HK-2 (cell line): Measurements from ENCODE around the gene GM2A.

Source experiments
- DNase-seq: peaks from one replicate; pipeline ENCODE4 v3.0.0-alpha.2; 2018; ENCODE audit not compliant: unreplicated experiment

GM2A gene

GRCh38 chr5:151252762-151253604 lies at the start of gene GM2A:
TSS of gene GM2A (plus strand) at chr5:151253185. CDS start at chr5:151253217, 32 bp downstream.
- peak; percentile 96 for DNase-seq

- DNase-seq: no peak
Observed at GRCh38 chr5:151204051-151204450, 48.9 kb upstream of the GM2A start.

GRCh38 chr5:151205411-151205810 lies 47.6 kb upstream of the GM2A start:
- no peak for DNase-seq

GRCh38 chr5:151208481-151208914 lies 44.5 kb upstream of the GM2A start:
- no peak for DNase-seq

- no peak for DNase-seq
Observed at GRCh38 chr5:151212406-151212798, 40.6 kb upstream of the GM2A start.

GRCh38 chr5:151213803-151214613 lies 39.0 kb upstream of the GM2A start:
- no peak for DNase-seq

GRCh38 chr5:151214614-151215545 lies 38.1 kb upstream of the GM2A start:
- no peak for DNase-seq

GRCh38 chr5:151215546-151215880 lies 37.5 kb upstream of the GM2A start:
- DNase-seq: no peak

- no peak for DNase-seq
Observed at GRCh38 chr5:151216781-151217180, 36.2 kb upstream of the GM2A start.

- DNase-seq: no peak
Observed at GRCh38 chr5:151218177-151218576, 34.8 kb upstream of the GM2A start.

- DNase-seq: no peak
Observed at GRCh38 chr5:151219138-151219537, 33.8 kb upstream of the GM2A start.

GRCh38 chr5:151219789-151220188 lies 33.2 kb upstream of the GM2A start:
- no peak for DNase-seq

GRCh38 chr5:151221574-151221973 lies 31.4 kb upstream of the GM2A start:
- no peak for DNase-seq

- DNase-seq: no peak
Observed at GRCh38 chr5:151222054-151222789, 30.8 kb upstream of the GM2A start.

GRCh38 chr5:151222790-151223446 lies 30.1 kb upstream of the GM2A start:
- DNase-seq: no peak

GRCh38 chr5:151223447-151224264 lies 29.3 kb upstream of the GM2A start, which contains the start of gene CCDC69:
TSS of gene CCDC69 (minus strand) at chr5:151224092. CDS start at chr5:151223970, 122 bp downstream.
- peak; percentile 46 for DNase-seq

- DNase-seq: no peak
Observed at GRCh38 chr5:151224372-151224771, 28.6 kb upstream of the GM2A start.

- no peak for DNase-seq
Observed at GRCh38 chr5:151225071-151225470, 27.9 kb upstream of the GM2A start.

- DNase-seq: no peak
Observed at GRCh38 chr5:151225475-151225874, 27.5 kb upstream of the GM2A start.
